ENCODE results near the gene CCR3.

The CCR3 gene

GRCh38 chr3:46298871-46299607 lies 56.8 kb downstream of the CCR3 start:
- DNase-seq (ENCODE audit: low spot score) = no peak

- DNase-seq (ENCODE audit: low spot score) = no peak
These were observed 57.6 kb downstream of the CCR3 start for GRCh38 chr3:46299608-46300460.

GRCh38 chr3:46300461-46300789 lies 58.2 kb downstream of the CCR3 start:
- DNase-seq (ENCODE audit: low spot score) = no peak

GRCh38 chr3:46301122-46301835 lies 59.0 kb downstream of the CCR3 start:
- DNase-seq (ENCODE audit: low spot score) = no peak

- DNase-seq (ENCODE audit: low spot score) = no peak
These were observed 61.0 kb downstream of the CCR3 start for GRCh38 chr3:46303240-46303639.

- DNase-seq (ENCODE audit: low spot score) = no peak
These were observed 62.5 kb downstream of the CCR3 start for GRCh38 chr3:46304739-46305138.

GRCh38 chr3:46312991-46313390 lies 70.7 kb downstream of the CCR3 start:
- peak; percentile 78 for DNase-seq (ENCODE audit: low spot score)

- DNase-seq (ENCODE audit: low spot score) = no peak
These were observed 72.3 kb downstream of the CCR3 start for GRCh38 chr3:46314517-46314916.

GRCh38 chr3:46316206-46316605 lies 73.9 kb downstream of the CCR3 start:
- DNase-seq (ENCODE audit: low spot score) = no peak
